Stimulated activated CD8-positive, alpha-beta memory T cell treated with anti-CD3 and anti-CD28 coated beads, Interleukin-4, amount 100 ng/mL, for 24 hours (primary cell): ENCODE results near the gene BDKRB2.

Experiments
- DNase-seq: peaks from one replicate; pipeline ENCODE4 v3.0.0-alpha.2; 2020; ENCODE audit warnings: low read depth

The BDKRB2 gene

GRCh38 chr14:96204151-96205058 is at the start of gene BDKRB2:
Gene BDKRB2 (plus strand): TSS chr14:96204839. CDS start chr14:96237108, 32,269 bp downstream.
- DNase-seq: no peak

GRCh38 chr14:96154900-96155299 is 49.7 kb upstream of the BDKRB2 start:
- DNase-seq: no peak

- DNase-seq: no peak
These were observed 47.6 kb upstream of the BDKRB2 start for GRCh38 chr14:96156804-96157760.

- no peak for DNase-seq
These were observed 45.9 kb upstream of the BDKRB2 start for GRCh38 chr14:96158735-96159134.

- no peak for DNase-seq
These were observed 44.3 kb upstream of the BDKRB2 start for GRCh38 chr14:96160076-96160912.

GRCh38 chr14:96160913-96161310 is 43.7 kb upstream of the BDKRB2 start:
- no peak for DNase-seq

- DNase-seq: no peak
These were observed 43.0 kb upstream of the BDKRB2 start for GRCh38 chr14:96161636-96162035.

- DNase-seq: no peak
These were observed 42.4 kb upstream of the BDKRB2 start for GRCh38 chr14:96162265-96162664.

- DNase-seq: no peak
These were observed 41.9 kb upstream of the BDKRB2 start for GRCh38 chr14:96162741-96163140.

GRCh38 chr14:96164861-96165490 is 39.7 kb upstream of the BDKRB2 start:
- no peak for DNase-seq

- DNase-seq: no peak
These were observed 38.9 kb upstream of the BDKRB2 start for GRCh38 chr14:96165493-96166436.

GRCh38 chr14:96166461-96167223 is 38.0 kb upstream of the BDKRB2 start:
- no peak for DNase-seq

- DNase-seq: no peak
These were observed 37.2 kb upstream of the BDKRB2 start for GRCh38 chr14:96167224-96168148.

- DNase-seq: no peak
These were observed 36.1 kb upstream of the BDKRB2 start for GRCh38 chr14:96168581-96168980.

GRCh38 chr14:96170961-96171592 is 33.6 kb upstream of the BDKRB2 start:
- no peak for DNase-seq

- DNase-seq: no peak
These were observed 30.8 kb upstream of the BDKRB2 start for GRCh38 chr14:96173636-96174475.

GRCh38 chr14:96176275-96176674 is 28.4 kb upstream of the BDKRB2 start:
- DNase-seq: no peak
